ENCODE data around the gene CCDC88B. TPM values are rescaled to one million over a fixed set of nuclear protein-coding genes. Genes with fewer than 3 reads are reported as not detected.
"Not testable (repeated sequence)": the region's sequence is repeated elsewhere in the genome, so short reads cannot be mapped to it uniquely, and the experiment has no call there.

Gene CCDC88B
- total RNA-seq, 1 donor from 2014 or later, result 4.5 TPM

DNA sequence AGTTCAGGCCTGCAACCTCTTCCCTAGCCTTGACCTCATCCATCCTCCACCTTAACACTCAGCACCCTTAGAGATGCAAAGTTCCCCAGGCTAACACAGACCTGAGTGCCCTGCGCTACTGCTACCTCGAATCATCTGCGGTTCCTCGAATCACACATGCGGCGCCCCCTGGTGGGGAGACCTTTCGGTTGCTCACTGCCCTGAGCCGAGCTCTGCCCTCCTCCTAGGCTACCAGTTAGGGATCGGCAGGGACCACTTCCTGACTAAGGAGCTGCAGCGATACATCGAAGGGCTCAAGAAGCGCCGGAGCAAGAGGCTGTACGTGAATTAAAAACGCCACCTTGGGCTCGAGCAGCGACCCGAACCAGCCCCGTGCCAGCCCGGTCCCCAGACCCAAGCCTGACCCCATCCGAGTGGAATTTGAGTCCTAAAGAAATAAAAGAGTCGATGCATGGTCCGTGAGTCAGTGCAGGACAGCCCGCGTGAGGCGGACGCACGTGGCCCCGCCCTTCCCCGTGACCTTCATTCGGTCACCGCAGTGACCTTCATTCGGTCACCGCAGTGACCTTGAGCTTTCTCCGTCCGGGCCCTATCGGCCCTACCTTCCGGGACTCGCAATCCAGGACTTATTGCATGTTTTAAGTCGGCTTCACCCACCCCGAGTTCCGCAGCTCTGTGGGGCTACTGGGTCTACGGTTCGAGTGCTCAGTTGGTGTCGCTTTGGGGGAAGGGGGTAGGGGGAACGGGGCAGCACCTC lies 35.5 kb upstream of the CCDC88B start:
- peak; percentile 50 for ATAC-seq

DNA sequence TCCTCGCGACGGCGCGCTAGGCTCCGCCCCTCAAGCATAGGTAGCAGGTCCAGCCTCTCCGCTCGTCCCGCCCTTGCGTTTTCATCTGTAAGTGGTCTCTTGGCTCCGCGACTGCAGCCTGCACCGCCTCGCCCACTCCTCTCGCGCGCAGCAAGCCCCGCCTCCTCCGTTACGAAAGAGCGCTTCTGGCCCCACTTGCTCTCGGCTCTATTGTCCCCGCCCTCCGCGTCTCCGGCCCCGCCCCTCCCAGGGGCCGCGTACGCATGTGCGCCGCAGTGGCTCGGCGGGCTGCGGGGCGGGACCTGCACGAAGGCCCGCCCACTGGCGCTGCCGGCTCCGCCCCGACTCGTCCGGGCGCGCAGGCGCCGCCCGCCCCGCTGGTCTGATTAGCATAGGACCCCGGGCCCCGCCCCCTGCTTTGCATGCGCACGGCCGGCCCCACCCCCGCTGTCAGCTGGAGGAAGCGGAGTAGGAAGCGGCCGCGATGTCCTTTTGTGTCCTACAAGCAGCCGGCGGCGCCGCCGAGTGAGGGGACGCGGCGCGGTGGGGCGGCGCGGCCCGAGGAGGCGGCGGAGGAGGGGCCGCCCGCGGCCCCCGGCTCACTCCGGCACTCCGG lies 34.8 kb upstream of the CCDC88B start, which contains the start of gene ESRRA:
Gene ESRRA, plus strand, starts transcription at position 450 of the 616 bp plus-strand sequence. CDS start 1,656 bp downstream, outside the sequence.
- peak; percentile 88 for ATAC-seq

GRCh38 chr11:64305691-64306562 lies 34.1 kb upstream of the CCDC88B start:
- ATAC-seq, result peak; percentile 19

GRCh38 chr11:64306563-64306875 lies 33.5 kb upstream of the CCDC88B start:
- ATAC-seq, result no peak

GRCh38 chr11:64306876-64307622 lies 33.0 kb upstream of the CCDC88B start:
- no peak for ATAC-seq

GRCh38 chr11:64307795-64308194 lies 32.2 kb upstream of the CCDC88B start:
- not testable (repeated sequence) for ATAC-seq

DNA sequence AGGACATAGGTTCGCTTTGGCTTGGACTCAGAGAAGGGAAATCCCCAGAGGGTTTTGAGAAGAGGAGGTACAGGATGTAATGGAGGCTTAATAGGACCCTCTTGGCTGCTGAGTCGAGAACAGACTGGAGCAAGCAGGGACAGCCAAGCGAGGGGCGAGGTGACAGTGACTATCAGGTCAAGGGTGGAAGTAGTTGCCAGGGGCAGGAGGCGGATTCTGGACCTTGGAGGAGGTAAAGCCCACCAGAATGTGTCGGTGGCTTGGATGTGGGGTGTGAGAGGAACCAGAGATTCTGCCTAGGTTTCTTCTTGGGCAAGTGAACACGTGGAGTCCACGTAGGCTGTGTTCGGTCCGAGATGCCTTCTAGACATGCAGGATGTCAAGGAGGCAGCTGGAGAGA lies 27.1 kb upstream of the CCDC88B start:
- ATAC-seq, result no peak

DNA sequence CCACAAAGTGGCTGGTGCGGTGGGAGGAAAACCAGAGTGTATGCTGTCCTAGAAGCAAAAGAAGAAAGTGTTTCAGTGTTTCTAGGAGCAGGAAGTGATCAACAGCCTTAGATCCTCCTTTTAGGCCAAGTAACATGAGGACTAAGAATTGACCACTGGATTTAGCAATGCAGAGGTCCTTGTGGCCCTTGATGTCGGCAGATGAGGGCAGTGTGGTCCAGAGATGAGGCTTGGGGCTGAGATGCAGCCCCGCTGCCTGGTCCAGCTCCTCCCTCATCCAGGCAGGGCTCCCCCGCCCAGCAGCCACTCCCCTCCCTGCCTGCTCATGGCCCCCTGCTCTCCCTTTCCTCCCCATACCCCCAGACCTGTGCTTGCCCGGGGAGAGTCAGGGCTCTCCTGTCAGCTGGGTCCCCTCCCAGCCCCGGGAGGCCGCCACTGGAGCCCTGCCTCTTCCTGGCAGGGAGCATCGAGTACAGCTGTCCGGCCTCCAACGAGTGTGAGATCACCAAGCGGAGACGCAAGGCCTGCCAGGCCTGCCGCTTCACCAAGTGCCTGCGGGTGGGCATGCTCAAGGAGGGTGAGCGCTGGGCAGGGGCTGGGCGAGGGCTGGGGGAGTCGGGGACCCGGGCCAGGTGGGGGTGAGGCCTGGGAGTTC lies 26.4 kb upstream of the CCDC88B start:
- ATAC-seq, result no peak

DNA sequence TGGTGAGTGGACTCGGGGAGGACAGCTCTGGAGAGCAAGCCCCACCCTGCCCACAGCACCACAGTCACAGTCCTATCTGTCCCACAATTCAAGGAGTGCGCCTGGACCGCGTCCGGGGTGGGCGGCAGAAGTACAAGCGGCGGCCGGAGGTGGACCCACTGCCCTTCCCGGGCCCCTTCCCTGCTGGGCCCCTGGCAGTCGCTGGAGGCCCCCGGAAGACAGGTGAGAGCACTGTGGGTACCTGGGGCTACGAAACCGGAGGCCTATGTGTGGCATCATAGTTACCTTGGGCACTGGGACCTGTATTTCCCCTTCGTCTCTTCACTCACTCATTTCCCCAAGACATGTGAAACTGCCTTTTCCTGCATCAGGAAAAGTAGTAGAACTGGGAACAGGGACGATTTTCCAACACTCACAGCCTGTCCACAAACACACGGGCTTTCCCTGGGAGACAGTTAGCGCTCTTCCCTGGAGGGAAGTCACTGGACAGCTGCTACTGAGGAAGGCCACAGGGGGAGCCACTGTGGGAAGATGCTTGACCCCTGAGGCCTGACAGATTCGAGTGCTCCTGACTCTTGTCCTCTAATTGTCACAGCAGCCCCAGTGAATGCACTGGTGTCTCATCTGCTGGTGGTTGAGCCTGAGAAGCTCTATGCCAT lies 25.7 kb upstream of the CCDC88B start:
- ATAC-seq, result no peak

DNA sequence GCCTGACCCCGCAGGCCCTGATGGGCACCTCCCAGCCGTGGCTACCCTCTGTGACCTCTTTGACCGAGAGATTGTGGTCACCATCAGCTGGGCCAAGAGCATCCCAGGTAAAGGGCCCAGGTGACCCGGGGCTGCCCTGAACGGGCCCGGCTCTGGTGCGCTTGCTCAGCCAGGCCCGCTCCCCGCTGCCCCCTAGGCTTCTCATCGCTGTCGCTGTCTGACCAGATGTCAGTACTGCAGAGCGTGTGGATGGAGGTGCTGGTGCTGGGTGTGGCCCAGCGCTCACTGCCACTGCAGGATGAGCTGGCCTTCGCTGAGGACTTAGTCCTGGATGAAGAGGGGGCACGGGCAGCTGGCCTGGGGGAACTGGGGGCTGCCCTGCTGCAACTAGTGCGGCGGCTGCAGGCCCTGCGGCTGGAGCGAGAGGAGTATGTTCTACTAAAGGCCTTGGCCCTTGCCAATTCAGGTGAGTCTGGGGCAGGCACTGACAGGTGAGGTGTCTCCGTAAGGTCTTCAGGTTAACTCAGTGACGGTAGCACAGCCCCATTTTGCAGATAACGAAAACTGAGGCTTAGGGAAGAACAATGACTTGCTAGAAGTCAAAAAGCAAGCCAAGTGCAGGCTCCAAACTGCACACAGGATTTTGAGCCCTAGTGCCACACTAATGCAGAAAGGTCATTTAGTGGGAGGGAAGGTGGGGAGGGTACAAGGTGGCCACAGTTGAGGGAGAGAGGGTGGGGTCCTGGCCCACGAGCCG lies 25.0 kb upstream of the CCDC88B start:
- ATAC-seq, result no peak

DNA sequence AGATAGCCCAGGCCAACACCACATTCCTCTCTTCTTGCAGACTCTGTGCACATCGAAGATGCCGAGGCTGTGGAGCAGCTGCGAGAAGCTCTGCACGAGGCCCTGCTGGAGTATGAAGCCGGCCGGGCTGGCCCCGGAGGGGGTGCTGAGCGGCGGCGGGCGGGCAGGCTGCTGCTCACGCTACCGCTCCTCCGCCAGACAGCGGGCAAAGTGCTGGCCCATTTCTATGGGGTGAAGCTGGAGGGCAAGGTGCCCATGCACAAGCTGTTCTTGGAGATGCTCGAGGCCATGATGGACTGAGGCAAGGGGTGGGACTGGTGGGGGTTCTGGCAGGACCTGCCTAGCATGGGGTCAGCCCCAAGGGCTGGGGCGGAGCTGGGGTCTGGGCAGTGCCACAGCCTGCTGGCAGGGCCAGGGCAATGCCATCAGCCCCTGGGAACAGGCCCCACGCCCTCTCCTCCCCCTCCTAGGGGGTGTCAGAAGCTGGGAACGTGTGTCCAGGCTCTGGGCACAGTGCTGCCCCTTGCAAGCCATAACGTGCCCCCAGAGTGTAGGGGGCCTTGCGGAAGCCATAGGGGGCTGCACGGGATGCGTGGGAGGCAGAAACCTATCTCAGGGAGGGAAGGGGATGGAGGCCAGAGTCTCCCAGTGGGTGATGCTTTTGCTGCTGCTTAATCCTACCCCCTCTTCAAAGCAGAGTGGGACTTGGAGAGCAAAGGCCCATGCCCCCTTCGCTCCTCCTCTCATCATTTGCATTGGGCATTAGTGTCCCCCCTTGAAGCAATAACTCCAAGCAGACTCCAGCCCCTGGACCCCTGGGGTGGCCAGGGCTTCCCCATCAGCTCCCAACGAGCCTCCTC lies 24.1 kb upstream of the CCDC88B start:
- ATAC-seq, result not testable (repeated sequence)

GRCh38 chr11:64316672-64317324 lies 23.2 kb upstream of the CCDC88B start:
- ATAC-seq, result peak; percentile 14

DNA sequence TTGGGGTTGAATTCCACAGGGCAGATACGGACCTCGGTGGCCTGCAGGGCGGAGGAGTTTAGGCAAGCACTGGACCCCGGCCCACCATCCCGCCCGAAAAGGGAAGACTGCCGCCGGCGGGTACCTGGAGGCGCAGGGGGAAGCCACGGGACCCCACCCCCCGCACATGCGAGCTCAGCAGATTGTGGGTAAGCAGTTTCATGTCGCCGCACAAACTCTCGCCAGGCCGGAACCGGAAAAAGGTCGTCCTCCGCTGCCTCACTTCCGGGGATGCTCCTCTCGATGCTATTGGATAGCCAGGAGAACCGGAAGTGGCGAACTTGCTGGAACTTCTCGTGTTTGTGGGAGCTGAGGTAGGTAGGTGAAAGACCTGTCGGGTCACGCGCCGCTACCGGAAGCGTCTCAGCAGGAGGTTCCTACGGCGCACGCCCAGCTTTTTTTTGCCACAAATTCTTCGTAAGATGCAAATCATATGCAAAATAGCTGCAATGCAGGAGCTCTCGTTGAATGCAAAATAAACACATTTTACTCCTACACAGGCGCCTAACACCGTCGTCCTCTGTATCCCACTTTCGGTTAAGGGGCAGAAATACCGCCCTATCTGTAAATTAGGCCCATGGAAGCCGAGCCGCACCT lies 22.6 kb upstream of the CCDC88B start, which contains the start of gene TRMT112:
Gene TRMT112, minus strand, starts transcription at position 235 of the 636 bp plus-strand sequence. Its CDS starts 33 bp downstream, at position 202.
- peak; percentile 78 for ATAC-seq

GRCh38 chr11:64317961-64318765 lies 21.8 kb upstream of the CCDC88B start, which contains the start of gene PRDX5:
PRDX5 (plus strand) TSS chr11:64318121; CDS start chr11:64318216, 95 bp downstream.
- ATAC-seq, result peak; percentile 79

DNA sequence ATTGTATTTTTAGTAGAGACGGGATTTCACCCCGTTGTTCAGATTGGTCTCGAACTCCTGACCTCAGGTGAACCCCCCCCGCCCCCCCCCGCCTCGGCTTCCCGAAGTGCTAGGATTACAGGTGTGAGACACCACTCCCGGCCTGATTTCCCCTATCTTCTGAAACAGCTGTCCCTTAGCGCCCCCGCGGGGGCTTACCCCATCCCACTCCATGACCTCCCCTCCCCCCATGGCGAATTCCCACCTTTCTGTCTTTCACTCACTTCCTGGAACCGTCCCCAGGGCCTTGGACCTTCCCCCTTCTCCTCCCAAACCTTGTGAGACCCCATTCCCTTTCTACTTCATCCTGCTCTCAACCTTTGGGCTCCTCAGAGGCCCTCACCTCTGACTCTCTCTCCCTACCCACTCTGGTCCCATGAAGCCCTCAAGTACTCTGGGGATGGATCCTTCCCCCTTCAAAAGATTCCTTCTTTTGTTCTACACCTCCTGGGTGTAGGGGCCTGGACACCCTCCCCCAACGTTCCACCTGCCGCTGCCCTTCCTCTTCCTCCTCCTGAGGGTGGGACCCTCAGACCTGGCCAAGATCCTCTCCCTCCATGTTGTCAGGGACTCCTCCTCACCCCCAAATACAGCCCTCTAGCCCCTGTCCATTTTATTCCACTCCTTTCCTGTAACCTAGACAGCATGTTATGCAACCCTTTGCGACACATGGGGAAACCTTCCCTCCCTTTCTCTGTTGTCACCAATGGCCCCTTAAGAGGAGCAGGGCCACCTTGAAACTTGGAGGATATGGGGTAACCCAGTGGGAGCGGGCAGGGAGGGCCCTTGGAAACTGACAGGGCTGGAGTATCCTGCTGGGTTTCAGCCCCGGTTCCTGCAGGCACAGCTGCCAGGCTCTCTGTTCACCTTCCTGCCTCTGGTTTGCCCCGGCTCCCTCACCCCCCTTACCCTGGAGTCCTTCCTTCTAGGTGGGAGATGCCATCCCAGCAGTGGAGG lies 20.9 kb upstream of the CCDC88B start:
- ATAC-seq, result no peak

DNA sequence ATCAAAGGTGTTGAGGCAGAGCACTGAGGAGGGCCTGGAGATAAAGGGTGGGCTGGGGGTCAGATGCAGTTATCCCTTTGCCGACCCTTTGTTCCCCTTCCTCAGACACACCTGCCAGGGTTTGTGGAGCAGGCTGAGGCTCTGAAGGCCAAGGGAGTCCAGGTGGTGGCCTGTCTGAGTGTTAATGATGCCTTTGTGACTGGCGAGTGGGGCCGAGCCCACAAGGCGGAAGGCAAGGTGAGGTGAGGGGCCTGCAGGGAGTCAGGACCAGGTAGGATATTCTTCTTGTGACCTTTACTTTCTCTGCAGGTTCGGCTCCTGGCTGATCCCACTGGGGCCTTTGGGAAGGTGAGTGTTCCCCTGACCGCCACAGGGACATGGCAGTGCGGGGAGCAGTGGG lies 19.4 kb upstream of the CCDC88B start:
- ATAC-seq, result no peak

All from esophagus mucosa (tissue), 1 donor.